Endothelial cell of umbilical vein (primary cell): ENCODE data around the gene CHN2. TPM values are rescaled to one million over a fixed set of nuclear protein-coding genes. Genes with fewer than 3 reads are reported as not detected.

Source experiments
- BruUV-seq: library from RNA; stranded (reverse); fragments of 400-500 nt; replicated peaks from 2 replicates; lab custom pipeline; 2021; lab: Mats Ljungman, UMichigan
- CTCF ChIA-PET: fragments of 300-600, 350-600 bp; sonication (Branson Sonifier 250); formaldehyde crosslinking; loops from one replicate; lab custom pipeline; 2021; ENCODE audit warnings: antibody characterized with exemption, inconsistent platforms; lab: Charles Lee
- POLR2A ChIA-PET: fragments of 300-600, 350-600 bp; sonication (Branson Sonifier 250); formaldehyde crosslinking; loops from one replicate; lab custom pipeline; 2021; ENCODE audit warnings: antibody characterized with exemption, inconsistent platforms; lab: Charles Lee
- DNase-seq: peaks from one replicate; pipeline ENCODE4 v3.0.0-alpha.2; 2011; ENCODE audit warnings: low read depth, low spot score
- FAIRE-seq: peaks from 2 replicates; lab custom pipeline; 2011; peaks lifted over from hg19 to GRCh38; lab: Jason Lieb, UNC
- H2AFZ ChIP-seq: 2 replicates; pipeline ENCODE4 v1.6.0; 2012; ENCODE audit warnings: low read depth, low read length, control low read depth, inconsistent platforms
- H3K27ac ChIP-seq: 2 replicates; pipeline ENCODE4 v1.5.1; 2011; ENCODE audit warnings: low read depth, mild to moderate bottlenecking, control low read depth, low read length, moderate library complexity; ENCODE audit not compliant: insufficient read depth
- H3K27me3 ChIP-seq, 2 experiments: 2 replicates each; pipeline versions ENCODE4 v1.6.0 to v1.6.1; 2011; ENCODE audit warnings: low read length in 2 of 2, mixed read lengths in 1 of 2; ENCODE audit not compliant: control insufficient read depth in 2 of 2, insufficient read depth in 2 of 2
- H3K36me3 ChIP-seq, 2 experiments: 2 replicates in 1 of 2; 3 replicates in 1 of 2; pipeline ENCODE4 v1.5.1; 2011; ENCODE audit warnings: low read length in 2 of 2, mild to moderate bottlenecking in 1 of 2, moderate library complexity in 1 of 2; ENCODE audit not compliant: control insufficient read depth in 2 of 2, insufficient read depth in 2 of 2; ENCODE audit errors: extremely low read depth in 1 of 2
- H3K4me1 ChIP-seq: 3 replicates; pipeline ENCODE4 v1.5.1; 2011; ENCODE audit warnings: mild to moderate bottlenecking, low read length; ENCODE audit not compliant: control insufficient read depth, insufficient read depth; ENCODE audit errors: extremely low read depth
- H3K4me2 ChIP-seq: 2 replicates; pipeline ENCODE4 v1.6.1; 2011; ENCODE audit warnings: low read length, control low read depth, mixed read lengths; ENCODE audit not compliant: insufficient read depth
- H3K4me3 ChIP-seq, 3 experiments: fragments of 200-600 bp in 1 of 3; sonication (generic), shearing (Covaris generic) in 1 of 3; replicated peaks in 1 of 3; 2 replicates each; pipeline ENCODE4 v1.5.1; 2011 to 2016; ENCODE audit warnings: control low read depth in 3 of 3, low read length in 3 of 3, mild to moderate bottlenecking in 2 of 3, inconsistent platforms in 1 of 3, low read depth in 1 of 3, moderate library complexity in 1 of 3; ENCODE audit not compliant: insufficient read depth in 1 of 3
- H3K79me2 ChIP-seq: 2 replicates; pipeline ENCODE4 v1.6.0; 2012; ENCODE audit warnings: low read length, inconsistent platforms; ENCODE audit not compliant: control insufficient read depth, insufficient read depth
- H3K9ac ChIP-seq: replicated peaks from 2 replicates; pipeline ENCODE3; 2011; ENCODE audit warnings: low read length, control low read depth; ENCODE audit not compliant: insufficient read depth; ENCODE audit errors: extremely low read depth
- H3K9me1 ChIP-seq: replicated peaks from 3 replicates; pipeline ENCODE4 v1.6.0; 2011; ENCODE audit warnings: mild to moderate bottlenecking, low read length; ENCODE audit not compliant: control insufficient read depth, insufficient read depth; ENCODE audit errors: extremely low read depth
- H3K9me3 ChIP-seq: replicated peaks from 2 replicates; pipeline ENCODE4 v1.5.1; 2012; ENCODE audit warnings: low read length, inconsistent platforms; ENCODE audit not compliant: control insufficient read depth, insufficient read depth
- H4K20me1 ChIP-seq: replicated peaks from 2 replicates; pipeline ENCODE3; 2011; ENCODE audit warnings: mild to moderate bottlenecking, low read length; ENCODE audit not compliant: control insufficient read depth, insufficient read depth; ENCODE audit errors: extremely low read depth
- EZH2 ChIP-seq: IDR thresholded peaks from 2 replicates; pipeline ENCODE4 v1.6.1; 2012; ENCODE audit warnings: borderline replicate concordance, low read depth, mild to moderate bottlenecking, moderate library complexity, low read length, inconsistent platforms; ENCODE audit not compliant: severe bottlenecking
- FOS ChIP-seq: IDR thresholded peaks from 2 replicates; pipeline ENCODE4 v1.6.1; 2011; ENCODE audit warnings: mild to moderate bottlenecking, low read length, moderate library complexity, borderline replicate concordance; ENCODE audit not compliant: insufficient read depth
- GATA2 ChIP-seq: IDR thresholded peaks from 2 replicates; pipeline ENCODE4 v1.7.0; 2011; ENCODE audit warnings: low read depth, mild to moderate bottlenecking, moderate library complexity, mixed read lengths, low read length; ENCODE audit not compliant: insufficient read length, insufficient read depth
- JUN ChIP-seq: IDR thresholded peaks from 2 replicates; pipeline ENCODE4 v1.6.1; 2011; ENCODE audit warnings: borderline replicate concordance, low read depth; ENCODE audit not compliant: insufficient read length, insufficient read depth
- MYC ChIP-seq: IDR thresholded peaks from one replicate; pipeline ENCODE4 v1.6.1; 2011; ENCODE audit warnings: mild to moderate bottlenecking, low read depth, low read length
- POLR2A ChIP-seq: IDR thresholded peaks from 2 replicates; pipeline ENCODE4 v1.6.1; 2012; ENCODE audit warnings: low read depth, mild to moderate bottlenecking, control low read depth, low read length
- POLR2AphosphoS5 ChIP-seq: IDR thresholded peaks from 2 replicates; pipeline ENCODE4 v1.6.1; 2012; ENCODE audit warnings: low read depth, mild to moderate bottlenecking, control low read depth, low read length, moderate library complexity; ENCODE audit not compliant: insufficient read depth
- dilution Hi-C: fragments of 300-500 bp; cut with MboI; formaldehyde crosslinking; loops from one replicate; pipeline ENCODE4 v1.15.0; 2019; ENCODE audit warnings: low sequenced_read_pairs; ENCODE audit not compliant: extremely low pct_ligation_motif_present
- intact Hi-C: fragments of 100-400 bp; cut with micrococcal nuclease; formaldehyde crosslinking; loops from one replicate; pipeline ENCODE4 v1.10.0; 2022
- polyA plus RNA-seq, 4 experiments: library from polyadenylated mRNA; depleted of rRNA in 3 of 4; stranded (reverse) in 3 of 4; unstranded in 1 of 4; fragments of >200 nt; gene quantifications; 2 replicates each; pipeline versions ENCODE4 v1.2.1 to v1.2.3, GENCODE V29; 2011 to 2012; ENCODE audit warnings: missing spikeins in 1 of 4
- total RNA-seq: library from RNA; stranded (reverse); gene quantifications from 2 replicates; pipeline ENCODE4 v1.2.3, GENCODE V29; 2021
- TF ChIP-seq, protein P1 (sequence below), 2 donors: IDR thresholded peaks; 1 replicate in 1 of 2; 2 replicates in 1 of 2; pipeline ENCODE4 v1.5.1; 2011; ENCODE audit warnings: low read length in 2 of 2, mild to moderate bottlenecking in 2 of 2, moderate library complexity in 2 of 2, control low read depth in 1 of 2, inconsistent platforms in 1 of 2, low read depth in 1 of 2; ENCODE audit not compliant: insufficient read depth in 1 of 2; ENCODE audit errors: extremely low read depth in 1 of 2
- TF ChIP-seq, protein P2 (sequence below): IDR thresholded peaks from 2 replicates; pipeline ENCODE4 v1.6.1; 2011; ENCODE audit not compliant: insufficient read depth, insufficient read length

CHN2 gene
- total and polyA plus RNA-seq, 2 donors (not counting 3 experiments of a cell fraction or from before 2014, with no cell fraction given): 1.4 to 5.0 TPM

DNA sequence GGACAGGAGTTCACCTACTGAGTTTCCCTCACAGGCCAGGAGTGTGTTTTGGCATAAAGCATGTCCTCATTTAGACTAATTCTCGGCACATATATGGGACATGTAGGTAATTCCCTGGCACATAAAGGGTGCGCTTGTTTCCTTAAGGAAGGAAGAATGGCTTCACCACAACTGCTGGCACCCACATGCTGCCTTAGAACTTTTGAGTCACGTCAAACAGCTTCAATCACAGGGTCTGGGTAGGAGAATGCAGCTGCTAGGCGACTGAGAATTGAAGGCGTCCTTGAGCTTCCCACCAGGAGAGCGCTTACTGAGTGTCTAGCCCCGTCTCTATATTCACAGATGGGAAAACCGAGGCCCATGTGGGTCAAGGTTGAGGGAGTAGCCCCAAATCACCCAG, 146.1 kb downstream of the CHN2 start:
- no peak overlapping the region for H3K4me2 ChIP-seq
- H3K9me3 ChIP-seq: no peaks in the 10 kb centered on the region
- no peak overlapping the region for H3K4me3 ChIP-seq
- intact Hi-C loops (no loop called here), dilution Hi-C loops (no loop called here)
- H3K27me3 ChIP-seq: no peaks in the 10 kb centered on the region
- H2AFZ ChIP-seq: no peak overlapping the region
- no peaks in the 10 kb centered on the region for H3K4me1 ChIP-seq
- CTCF ChIA-PET: interaction anchor here (1.0 kb wide), 1 partner anchor 151 kb away, joined by 3 read pairs; no protein-coding TSS in a partner anchor
- H3K27ac ChIP-seq: no peak overlapping the region
- no peaks in the 10 kb centered on the region for H3K9me1 ChIP-seq
- POLR2A ChIA-PET: no interaction called here
- DNase-seq: no peak
- TF ChIP-seq MYC: no peak
- no peak for TF ChIP-seq POLR2A
- TF ChIP-seq, protein P1, sequence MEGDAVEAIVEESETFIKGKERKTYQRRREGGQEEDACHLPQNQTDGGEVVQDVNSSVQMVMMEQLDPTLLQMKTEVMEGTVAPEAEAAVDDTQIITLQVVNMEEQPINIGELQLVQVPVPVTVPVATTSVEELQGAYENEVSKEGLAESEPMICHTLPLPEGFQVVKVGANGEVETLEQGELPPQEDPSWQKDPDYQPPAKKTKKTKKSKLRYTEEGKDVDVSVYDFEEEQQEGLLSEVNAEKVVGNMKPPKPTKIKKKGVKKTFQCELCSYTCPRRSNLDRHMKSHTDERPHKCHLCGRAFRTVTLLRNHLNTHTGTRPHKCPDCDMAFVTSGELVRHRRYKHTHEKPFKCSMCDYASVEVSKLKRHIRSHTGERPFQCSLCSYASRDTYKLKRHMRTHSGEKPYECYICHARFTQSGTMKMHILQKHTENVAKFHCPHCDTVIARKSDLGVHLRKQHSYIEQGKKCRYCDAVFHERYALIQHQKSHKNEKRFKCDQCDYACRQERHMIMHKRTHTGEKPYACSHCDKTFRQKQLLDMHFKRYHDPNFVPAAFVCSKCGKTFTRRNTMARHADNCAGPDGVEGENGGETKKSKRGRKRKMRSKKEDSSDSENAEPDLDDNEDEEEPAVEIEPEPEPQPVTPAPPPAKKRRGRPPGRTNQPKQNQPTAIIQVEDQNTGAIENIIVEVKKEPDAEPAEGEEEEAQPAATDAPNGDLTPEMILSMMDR (IDR thresholded peaks at IDR 0.05; ENCODE audit: extremely low read depth in 1 of 2, insufficient read depth in 1 of 2, low read depth in 1 of 2, low read length in 2 of 2): no peak
- TF ChIP-seq JUN: no peak
- TF ChIP-seq EZH2: no peak
- no peak for TF ChIP-seq POLR2AphosphoS5
- TF ChIP-seq GATA2: no peak
- TF ChIP-seq, protein P2, sequence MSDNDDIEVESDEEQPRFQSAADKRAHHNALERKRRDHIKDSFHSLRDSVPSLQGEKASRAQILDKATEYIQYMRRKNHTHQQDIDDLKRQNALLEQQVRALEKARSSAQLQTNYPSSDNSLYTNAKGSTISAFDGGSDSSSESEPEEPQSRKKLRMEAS: no peak
- TF ChIP-seq FOS: no peak
- H3K36me3 ChIP-seq: no peaks in the 10 kb centered on the region
- no TSS peak for BruUV-seq
- FAIRE-seq: no peak
- no peaks in the 10 kb centered on the region for H4K20me1 ChIP-seq
- no peaks in the 10 kb centered on the region for H3K79me2 ChIP-seq
- H3K9ac ChIP-seq: no peak overlapping the region
